ENCODE measurements around the gene LFNG.

The LFNG gene

GRCh38 chr7:2517026-2517425 lies 2.5 kb upstream of the LFNG start:
- H3K4me3 ChIP-seq (ENCODE audit: low read depth, low read length): no peak overlapping the region
- no peak for TF ChIP-seq CTCF (IDR thresholded peaks at IDR 0.05; ENCODE audit: insufficient read depth, low read depth, low read length, missing control alignments)
- no peak for DNase-seq (ENCODE audit: low read depth)

GRCh38 chr7:2517678-2518507 lies 1.7 kb upstream of the LFNG start:
- TF ChIP-seq CTCF (IDR thresholded peaks at IDR 0.05; ENCODE audit: insufficient read depth, low read depth, low read length, missing control alignments): no peak
- no peak overlapping the region for H3K4me3 ChIP-seq (ENCODE audit: low read depth, low read length)
- no peak for DNase-seq (ENCODE audit: low read depth)

GRCh38 chr7:2518737-2519118 lies 846 bp upstream of the LFNG start:
- no peak for TF ChIP-seq CTCF (IDR thresholded peaks at IDR 0.05; ENCODE audit: insufficient read depth, low read depth, low read length, missing control alignments)
- H3K4me3 ChIP-seq (ENCODE audit: low read depth, low read length): peak overlapping the region; percentile 6
- no peak for DNase-seq (ENCODE audit: low read depth)

GRCh38 chr7:2520131-2520760 lies 672 bp downstream of the LFNG start:
- no peak overlapping the region; the same call in 1 of the 2 replicates for H3K4me3 ChIP-seq (ENCODE audit: low read depth, low read length)
- DNase-seq (ENCODE audit: low read depth): no peak
- TF ChIP-seq CTCF (IDR thresholded peaks at IDR 0.05; ENCODE audit: insufficient read depth, low read depth, low read length, missing control alignments): no peak

- no peak for TF ChIP-seq CTCF (IDR thresholded peaks at IDR 0.05; ENCODE audit: insufficient read depth, low read depth, low read length, missing control alignments)
- no peak overlapping the region for H3K4me3 ChIP-seq (ENCODE audit: low read depth, low read length)
- DNase-seq (ENCODE audit: low read depth): no peak
Measured at GRCh38 chr7:2520761-2521290, 1.3 kb downstream of the LFNG start.

GRCh38 chr7:2521341-2521745 lies 1.8 kb downstream of the LFNG start:
- no peak overlapping the region for H3K4me3 ChIP-seq (ENCODE audit: low read depth, low read length)
- no peak for TF ChIP-seq CTCF (IDR thresholded peaks at IDR 0.05; ENCODE audit: insufficient read depth, low read depth, low read length, missing control alignments)
- DNase-seq (ENCODE audit: low read depth): no peak

Data from GM12865 (cell line).